Kasumi-1 (cell line): ENCODE data around the gene PXMP2.
"Not testable (repeated sequence)": the region's sequence is repeated elsewhere in the genome, so short reads cannot be mapped to it uniquely, and the experiment has no call there.

Source experiments
- DNase-seq, 2 experiments: peaks; one replicate each; lab custom pipeline; 2025; lab: John Stamatoyannopoulos, UW

Gene PXMP2

GRCh38 chr12:132660052-132660451 lies 27.3 kb upstream of the PXMP2 start:
- DNase-seq: peak; percentile 56 to 74

GRCh38 chr12:132660996-132661395 lies 26.4 kb upstream of the PXMP2 start:
- DNase-seq: no peak

GRCh38 chr12:132661972-132662371 lies 25.4 kb upstream of the PXMP2 start:
- no peak for DNase-seq

GRCh38 chr12:132662901-132663755 lies 24.3 kb upstream of the PXMP2 start:
- DNase-seq: peak; percentile 31 to 61

- DNase-seq: peak; percentile 61 to 77
These were observed 22.9 kb upstream of the PXMP2 start for GRCh38 chr12:132664206-132665148.

GRCh38 chr12:132665149-132665491 lies 22.3 kb upstream of the PXMP2 start:
- no peak for DNase-seq

GRCh38 chr12:132665794-132666193 lies 21.6 kb upstream of the PXMP2 start:
- no peak for DNase-seq

- no peak for DNase-seq
These were observed 18.9 kb upstream of the PXMP2 start for GRCh38 chr12:132668191-132669088.

- no peak for DNase-seq
These were observed 18.1 kb upstream of the PXMP2 start for GRCh38 chr12:132669166-132669879.

GRCh38 chr12:132672116-132672515 lies 15.3 kb upstream of the PXMP2 start:
- DNase-seq: no peak

GRCh38 chr12:132672678-132673077 lies 14.7 kb upstream of the PXMP2 start:
- no peak for DNase-seq

- DNase-seq: no peak
These were observed 13.9 kb upstream of the PXMP2 start for GRCh38 chr12:132673288-132674179.

- DNase-seq: no peak
These were observed 12.8 kb upstream of the PXMP2 start for GRCh38 chr12:132674561-132674960.

GRCh38 chr12:132675757-132676432 lies 11.5 kb upstream of the PXMP2 start:
- DNase-seq: no peak

GRCh38 chr12:132677492-132677891 lies 9.9 kb upstream of the PXMP2 start:
- no peak for DNase-seq

- no peak for DNase-seq
These were observed 2.0 kb upstream of the PXMP2 start for GRCh38 chr12:132685400-132685799.

- no peak for DNase-seq
These were observed 569 bp upstream of the PXMP2 start for GRCh38 chr12:132686825-132687210.

- no peak for DNase-seq
These were observed 1.8 kb downstream of the PXMP2 start for GRCh38 chr12:132689227-132689626.

- DNase-seq: no peak
These were observed 2.7 kb downstream of the PXMP2 start for GRCh38 chr12:132690112-132690511.

GRCh38 chr12:132692030-132692429 lies 4.6 kb downstream of the PXMP2 start:
- DNase-seq: not testable (repeated sequence)
